Measurements from ENCODE around the gene DENND4A. TPM values are rescaled to one million over a fixed set of nuclear protein-coding genes. Genes with fewer than 3 reads are reported as not detected.
"Not testable (repeated sequence)": the region's sequence is repeated elsewhere in the genome, so short reads cannot be mapped to it uniquely, and the experiment has no call there.

DENND4A gene
- total RNA-seq, 4 donors from 2014 or later = 27.1 to 75.3 (median 52.8) TPM

- Histone ChIP-seq H3K27ac (no peak overlapping the region), H3K4me1 (no peaks in the 10 kb centered on the region), H3K9me3 (no peaks in the 10 kb centered on the region), H3K4me3 (no peak overlapping the region), H3K36me3 (no peaks in the 10 kb centered on the region), H3K27me3 (no peaks in the 10 kb centered on the region)
- intact Hi-C loops (cut with DNase I; ENCODE audit: low total_unique reads) = no loop called here
- TF ChIP-seq POLR2A (IDR thresholded peaks at IDR 0.05) = no peak
- TF ChIP-seq CTCF (IDR thresholded peaks at IDR 0.05) = no peak
- no peak for DNase-seq
These were observed 53.4 kb downstream of the DENND4A start for GRCh38 chr15:65738649-65739048.

DNA sequence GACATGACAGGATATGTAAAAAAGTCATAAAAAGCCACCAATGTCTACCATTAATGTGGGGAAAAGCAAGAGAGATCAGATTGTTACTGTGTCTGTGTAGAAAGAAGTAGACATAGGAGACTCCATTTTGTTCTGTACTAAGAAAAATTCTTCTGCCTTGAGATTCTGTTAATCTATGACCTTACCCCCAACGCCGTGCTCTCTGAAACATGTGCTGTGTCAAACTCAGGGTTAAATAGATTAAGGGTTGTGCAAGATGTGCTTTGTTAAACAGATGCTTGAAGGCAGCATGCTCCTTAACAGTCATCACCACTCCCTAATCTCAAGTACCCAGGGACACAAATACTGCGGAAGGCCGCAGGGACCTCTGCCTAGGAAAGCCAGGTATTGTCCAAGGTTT is 58.5 kb downstream of the DENND4A start:
- H3K36me3 ChIP-seq; H3K4me1 ChIP-seq; H3K27me3 ChIP-seq; H3K9me3 ChIP-seq; H3K4me3 ChIP-seq; H3K27ac ChIP-seq; DNase-seq; intact Hi-C loops (cut with DNase I; ENCODE audit: low total_unique reads): not testable (repeated sequence)

DNA sequence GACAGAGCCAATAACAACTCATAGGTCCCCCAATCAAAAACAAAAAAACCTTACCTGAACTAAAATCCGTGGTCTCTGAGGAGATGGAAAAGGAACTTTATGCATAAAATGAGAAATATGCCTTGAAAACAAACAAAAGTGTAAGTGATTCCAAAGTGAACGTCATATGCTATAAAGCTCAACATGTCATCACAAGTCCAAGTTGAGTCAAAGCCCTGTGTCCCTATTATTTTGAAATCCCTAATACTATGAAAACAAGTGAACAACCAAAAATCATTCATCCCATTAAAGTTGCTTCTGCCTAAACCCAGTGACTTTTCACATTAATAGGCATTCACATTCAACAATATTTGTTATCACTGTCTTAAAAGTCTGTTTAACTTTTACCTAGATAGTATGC is 59.4 kb downstream of the DENND4A start:
- no peaks in the 10 kb centered on the region for H3K27me3 ChIP-seq
- H3K27ac ChIP-seq = no peak overlapping the region
- no peak for DNase-seq
- H3K4me3 ChIP-seq = no peak overlapping the region
- H3K36me3 ChIP-seq = no peaks in the 10 kb centered on the region
- H3K9me3 ChIP-seq = no peaks in the 10 kb centered on the region
- intact Hi-C loops (cut with DNase I; ENCODE audit: low total_unique reads) = no loop called here
- TF ChIP-seq POLR2A (IDR thresholded peaks at IDR 0.05) (no peak), CTCF (IDR thresholded peaks at IDR 0.05) (no peak)
- no peaks in the 10 kb centered on the region for H3K4me1 ChIP-seq

DNA sequence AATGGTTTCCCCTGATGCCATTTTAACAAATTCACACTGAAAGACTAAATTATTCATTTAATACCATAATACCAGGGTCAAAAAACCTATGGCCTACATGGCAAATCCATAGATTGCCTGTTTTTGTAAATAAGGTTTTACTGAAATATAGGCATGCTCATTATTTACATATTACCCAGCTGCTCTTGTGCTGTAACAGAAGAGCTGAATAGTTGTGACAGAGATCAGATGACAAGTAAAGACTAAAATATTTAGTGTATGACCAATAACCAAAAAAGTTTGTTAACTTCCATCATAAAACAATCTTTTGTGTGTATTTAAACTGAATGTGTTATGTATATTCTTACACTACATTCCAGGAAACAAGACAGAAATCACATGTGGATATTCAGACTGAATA is 60.2 kb downstream of the DENND4A start:
- TF ChIP-seq CTCF (IDR thresholded peaks at IDR 0.05) = no peak
- TF ChIP-seq POLR2A (IDR thresholded peaks at IDR 0.05) = no peak
- DNase-seq = no peak
- Histone ChIP-seq H3K36me3 (no peaks in the 10 kb centered on the region), H3K4me3 (no peak overlapping the region), H3K27me3 (no peaks in the 10 kb centered on the region), H3K9me3 (no peaks in the 10 kb centered on the region), H3K4me1 (no peaks in the 10 kb centered on the region), H3K27ac (no peak overlapping the region)
- intact Hi-C loops (cut with DNase I; ENCODE audit: low total_unique reads) = no loop called here

DNA sequence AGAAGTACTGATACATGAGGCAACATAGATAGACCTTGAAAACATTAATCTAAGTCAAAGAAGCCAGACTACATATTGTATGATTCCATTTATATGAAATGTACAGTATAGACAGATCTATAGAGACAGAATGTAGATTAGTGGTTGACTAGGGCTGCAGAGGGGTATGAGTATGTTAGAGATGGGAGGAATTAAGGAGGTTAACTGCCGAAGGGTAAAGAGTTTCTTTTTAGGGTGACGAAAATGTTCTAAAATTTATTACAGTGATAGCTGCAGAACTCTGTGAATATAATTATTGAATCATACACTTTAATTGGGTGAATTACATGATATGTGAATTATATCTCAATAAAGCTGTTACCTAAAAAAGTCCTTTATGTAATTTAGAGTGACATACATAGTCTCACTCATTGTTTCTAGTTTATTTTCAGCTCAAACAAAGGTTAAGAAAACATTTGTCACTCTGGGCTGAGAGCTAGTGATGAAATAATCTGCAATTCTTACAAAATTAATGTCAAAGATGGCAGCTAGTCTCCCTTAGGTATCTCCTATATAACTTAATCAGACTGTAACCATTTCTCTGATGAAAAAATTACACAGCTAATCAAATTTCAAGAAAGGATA is 61.4 kb downstream of the DENND4A start:
- Histone ChIP-seq H3K4me3 (no peak overlapping the region), H3K27me3 (no peaks in the 10 kb centered on the region), H3K9me3 (no peaks in the 10 kb centered on the region), H3K36me3 (no peaks in the 10 kb centered on the region), H3K4me1 (no peaks in the 10 kb centered on the region), H3K27ac (no peak overlapping the region)
- intact Hi-C loops (cut with DNase I; ENCODE audit: low total_unique reads) = no loop called here
- TF ChIP-seq CTCF (IDR thresholded peaks at IDR 0.05) = no peak
- no peak for TF ChIP-seq POLR2A (IDR thresholded peaks at IDR 0.05)
- DNase-seq = no peak

Measured in uterus (tissue), 4 donors.